ENCODE data around the gene GHRHR.

Gene GHRHR

GRCh38 chr7:31004393-31004792 is 40.6 kb downstream of the GHRHR start:
- DNase-seq (ENCODE audit: low read depth), result no peak
- no peak overlapping the region for H3K4me3 ChIP-seq (ENCODE audit: low read depth, low read length)
- no peak for TF ChIP-seq MAX (IDR thresholded peaks at IDR 0.05; ENCODE audit: low read depth, low read length)
- TF ChIP-seq POLR2A (IDR thresholded peaks at IDR 0.05; ENCODE audit: extremely low read depth, insufficient read length), result no peak
- TF ChIP-seq MYC (IDR thresholded peaks at IDR 0.05; ENCODE audit: low read depth, low read length), result no peak
- TF ChIP-seq CTCF (IDR thresholded peaks at IDR 0.05; ENCODE audit: low read depth, low read length), result no peak

- H3K4me3 ChIP-seq (ENCODE audit: low read depth, low read length), result no peak overlapping the region
- no peak for DNase-seq (ENCODE audit: low read depth)
- TF ChIP-seq MAX (IDR thresholded peaks at IDR 0.05; ENCODE audit: low read depth, low read length) (no peak), CTCF (IDR thresholded peaks at IDR 0.05; ENCODE audit: low read depth, low read length) (no peak)
Measured at GRCh38 chr7:31006857-31007256, 43.1 kb downstream of the GHRHR start.

GRCh38 chr7:31007634-31008033 is 43.9 kb downstream of the GHRHR start:
- DNase-seq (ENCODE audit: low read depth), result no peak
- H3K4me3 ChIP-seq (ENCODE audit: low read depth, low read length), result no peak overlapping the region
- TF ChIP-seq CTCF (IDR thresholded peaks at IDR 0.05; ENCODE audit: low read depth, low read length) (no peak), POLR2A (IDR thresholded peaks at IDR 0.05; ENCODE audit: extremely low read depth, insufficient read length) (no peak), MAX (IDR thresholded peaks at IDR 0.05; ENCODE audit: low read depth, low read length) (no peak), MYC (IDR thresholded peaks at IDR 0.05; ENCODE audit: low read depth, low read length) (no peak)

GRCh38 chr7:31014826-31015225 is 51.1 kb downstream of the GHRHR start:
- no peak overlapping the region for H3K4me3 ChIP-seq (ENCODE audit: low read depth, low read length)
- DNase-seq (ENCODE audit: low read depth), result no peak
- TF ChIP-seq POLR2A (IDR thresholded peaks at IDR 0.05; ENCODE audit: extremely low read depth, insufficient read length) (no peak), MYC (IDR thresholded peaks at IDR 0.05; ENCODE audit: low read depth, low read length) (no peak), MAX (IDR thresholded peaks at IDR 0.05; ENCODE audit: low read depth, low read length) (no peak), CTCF (IDR thresholded peaks at IDR 0.05; ENCODE audit: low read depth, low read length) (no peak)

- DNase-seq (ENCODE audit: low read depth), result no peak
- TF ChIP-seq MAX (IDR thresholded peaks at IDR 0.05; ENCODE audit: low read depth, low read length) (no peak), CTCF (IDR thresholded peaks at IDR 0.05; ENCODE audit: low read depth, low read length) (no peak), POLR2A (IDR thresholded peaks at IDR 0.05; ENCODE audit: extremely low read depth, insufficient read length) (no peak), MYC (IDR thresholded peaks at IDR 0.05; ENCODE audit: low read depth, low read length) (no peak)
- H3K4me3 ChIP-seq (ENCODE audit: low read depth, low read length), result no peak overlapping the region
Measured at GRCh38 chr7:31017032-31017675, 53.4 kb downstream of the GHRHR start.

All from NB4 (cell line).